Stromal cell of bone marrow (primary cell): ENCODE data around the gene AFF2.

Experiments
- DNase-seq: peaks from one replicate; pipeline ENCODE4 v3.0.0-alpha.2; 2012; ENCODE audit warnings: low read depth

Gene AFF2

GRCh38 chrX:148588649-148589310 lies 88.4 kb downstream of the AFF2 start:
- no peak for DNase-seq

GRCh38 chrX:148592595-148592994 lies 92.2 kb downstream of the AFF2 start:
- no peak for DNase-seq

- DNase-seq, result no peak
Measured at GRCh38 chrX:148593146-148593545, 92.7 kb downstream of the AFF2 start.

- no peak for DNase-seq
Measured at GRCh38 chrX:148593987-148594386, 93.6 kb downstream of the AFF2 start.

- DNase-seq, result no peak
Measured at GRCh38 chrX:148599404-148599803, 99.0 kb downstream of the AFF2 start.

- DNase-seq, result no peak
Measured at GRCh38 chrX:148600131-148600530, 99.7 kb downstream of the AFF2 start.

- DNase-seq, result no peak
Measured at GRCh38 chrX:148600581-148600980, 100.2 kb downstream of the AFF2 start.

GRCh38 chrX:148601034-148601433 lies 100.6 kb downstream of the AFF2 start:
- no peak for DNase-seq

- no peak for DNase-seq
Measured at GRCh38 chrX:148609515-148610327, 109.3 kb downstream of the AFF2 start.

- DNase-seq, result no peak
Measured at GRCh38 chrX:148610328-148610698, 109.9 kb downstream of the AFF2 start.

GRCh38 chrX:148611993-148612392 lies 111.6 kb downstream of the AFF2 start:
- DNase-seq, result no peak

GRCh38 chrX:148612431-148612830 lies 112.0 kb downstream of the AFF2 start:
- no peak for DNase-seq

- DNase-seq, result no peak
Measured at GRCh38 chrX:148613636-148614035, 113.2 kb downstream of the AFF2 start.

- DNase-seq, result no peak
Measured at GRCh38 chrX:148615491-148615890, 115.1 kb downstream of the AFF2 start.

GRCh38 chrX:148618470-148619445 lies 118.3 kb downstream of the AFF2 start:
- no peak for DNase-seq

GRCh38 chrX:148620023-148620422 lies 119.6 kb downstream of the AFF2 start:
- DNase-seq, result no peak

- no peak for DNase-seq
Measured at GRCh38 chrX:148624951-148625474, 124.6 kb downstream of the AFF2 start.

- DNase-seq, result no peak
Measured at GRCh38 chrX:148628621-148629020, 128.2 kb downstream of the AFF2 start.

- no peak for DNase-seq
Measured at GRCh38 chrX:148629434-148629833, 129.0 kb downstream of the AFF2 start.

- no peak for DNase-seq
Measured at GRCh38 chrX:148632444-148632843, 132.0 kb downstream of the AFF2 start.

- no peak for DNase-seq
Measured at GRCh38 chrX:148633218-148633908, 132.9 kb downstream of the AFF2 start.

- DNase-seq, result no peak
Measured at GRCh38 chrX:148634591-148634990, 134.2 kb downstream of the AFF2 start.
